ENCODE measurements around the gene TTC16. TPM values are rescaled to one million over a fixed set of nuclear protein-coding genes. Genes with fewer than 3 reads are reported as not detected.

TTC16 gene
- total and polyA plus RNA-seq, 7 donors = 0.15 TPM; not detected in 6

GRCh38 chr9:127723444-127723843 is 7.6 kb downstream of the TTC16 start:
- no peak overlapping the region for H3K27ac ChIP-seq
- peaks cover 0 to 6% (median 0%) of the 10 kb centered on the region in 3 donors for H3K27me3 ChIP-seq
- TF ChIP-seq POLR2AphosphoS5 (IDR thresholded peaks at IDR 0.05) (no peak), POLR2A (IDR thresholded peaks at IDR 0.05) (no peak), EP300 (IDR thresholded peaks at IDR 0.05) (no peak), CTCF (IDR thresholded peaks at IDR 0.05) (no peak)
- intact Hi-C loops (cut with DNase I) = no loop called here
- no peaks in the 10 kb centered on the region for H3K9me3 ChIP-seq
- DNase-seq = no peak
- 21 to 67% methylated on average over 5 of the region's 5 CpGs for WGBS, 2 donors
- no peak overlapping the region for H3K4me3 ChIP-seq
- H3K36me3 ChIP-seq = no peaks in the 10 kb centered on the region
- peaks cover 0 to 11% (median 8%) of the 10 kb centered on the region in 4 donors for H3K4me1 ChIP-seq

- intact Hi-C loops (cut with DNase I) = no loop called here
- H3K4me3 ChIP-seq = no peak overlapping the region
- H3K27ac ChIP-seq = no peak overlapping the region
- no peaks in the 10 kb centered on the region for H3K36me3 ChIP-seq
- no peak for DNase-seq
- peaks cover 0 to 6% (median 0%) of the 10 kb centered on the region in 3 donors for H3K27me3 ChIP-seq
- TF ChIP-seq EP300 (IDR thresholded peaks at IDR 0.05) = no peak
- no peak for TF ChIP-seq POLR2A (IDR thresholded peaks at IDR 0.05)
- no peak for TF ChIP-seq POLR2AphosphoS5 (IDR thresholded peaks at IDR 0.05)
- no peak for TF ChIP-seq CTCF (IDR thresholded peaks at IDR 0.05)
- no peaks in the 10 kb centered on the region for H3K9me3 ChIP-seq
- 16 to 61% methylated on average over 23 of the region's 23 CpGs for WGBS, 2 donors
- H3K4me1 ChIP-seq = peaks cover 0 to 11% (median 8%) of the 10 kb centered on the region in 4 donors
These were observed 8.1 kb downstream of the TTC16 start for GRCh38 chr9:127724012-127724411.

- 81 to 82% methylated on average over 8 of the region's 8 CpGs for WGBS, 2 donors
- no peak for TF ChIP-seq CTCF (IDR thresholded peaks at IDR 0.05)
- TF ChIP-seq POLR2A (IDR thresholded peaks at IDR 0.05) = no peak
- no peak for TF ChIP-seq EP300 (IDR thresholded peaks at IDR 0.05)
- Histone ChIP-seq H3K9me3 (no peaks in the 10 kb centered on the region), H3K36me3 (peaks cover 0 to 11% (median 3%) of the 10 kb centered on the region in 4 donors), H3K4me3 (no peak overlapping the region), H3K4me1 (peaks cover 0 to 12% (median 10%) of the 10 kb centered on the region in 4 donors), H3K27me3 (peaks cover 0 to 6% (median 0%) of the 10 kb centered on the region in 3 donors), H3K27ac (no peak overlapping the region)
- intact Hi-C loops (cut with DNase I) = no loop called here
- no peak for DNase-seq
These were observed 11.0 kb downstream of the TTC16 start for GRCh38 chr9:127726871-127727270.

GRCh38 chr9:127728808-127729207 is 12.9 kb downstream of the TTC16 start:
- intact Hi-C loops (cut with DNase I) = no loop called here
- no peak for TF ChIP-seq POLR2A (IDR thresholded peaks at IDR 0.05)
- no peak for TF ChIP-seq POLR2AphosphoS5 (IDR thresholded peaks at IDR 0.05)
- no peak for TF ChIP-seq EP300 (IDR thresholded peaks at IDR 0.05)
- no peak for TF ChIP-seq CTCF (IDR thresholded peaks at IDR 0.05)
- Histone ChIP-seq H3K4me3 (no peak overlapping the region), H3K27me3 (peaks cover 0 to 6% (median 0%) of the 10 kb centered on the region in 3 donors), H3K36me3 (peaks cover 0 to 17% (median 4%) of the 10 kb centered on the region in 4 donors), H3K4me1 (peaks cover 0 to 22% (median 14%) of the 10 kb centered on the region in 4 donors), H3K27ac (no peak overlapping the region), H3K9me3 (no peaks in the 10 kb centered on the region)
- WGBS, 2 donors = 91 to 93% methylated on average over 8 of the region's 8 CpGs
- DNase-seq = no peak

All from sigmoid colon (tissue), 7 donors.